H1 (cell line): ENCODE measurements around the gene TACC2. TPM values are rescaled to one million over a fixed set of nuclear protein-coding genes. Genes with fewer than 3 reads are reported as not detected.

Experiments
- CTCF ChIA-PET: fragments of 300-600 bp; sonication (Branson Sonifier 250); formaldehyde crosslinking; loops from one replicate; lab custom pipeline; 2021; ENCODE audit not compliant: partially characterized antibody; lab: Charles Lee
- POLR2A ChIA-PET: fragments of 300-600 bp; sonication (Branson Sonifier 250); formaldehyde crosslinking; loops from one replicate; lab custom pipeline; 2021; ENCODE audit warnings: inconsistent platforms; ENCODE audit not compliant: partially characterized antibody; lab: Charles Lee
- DNase-seq, 2 experiments: peaks; one replicate each; pipeline versions ENCODE4 v3.0.0 to v3.0.0-alpha.2; 2010 to 2022; ENCODE audit warnings: low spot score in 2 of 2, low read depth in 1 of 2, mixed read lengths in 1 of 2
- FAIRE-seq: peaks from 2 replicates; lab custom pipeline; 2011; peaks lifted over from hg19 to GRCh38; lab: Jason Lieb, UNC
- H2AFZ ChIP-seq: 2 replicates; pipeline ENCODE4 v1.8.1; 2012; ENCODE audit warnings: low read length, inconsistent platforms
- H2AK5ac ChIP-seq: 2 replicates; pipeline ENCODE4 v1.6.1; 2013; ENCODE audit warnings: low read depth, low read length
- H2BK120ac ChIP-seq: replicated peaks from 2 replicates; pipeline ENCODE3; 2013; ENCODE audit warnings: low read depth, low read length, inconsistent platforms
- H2BK12ac ChIP-seq: 2 replicates; pipeline ENCODE4 v1.6.1; 2013; ENCODE audit warnings: low read depth, low read length
- H2BK15ac ChIP-seq: 2 replicates; pipeline ENCODE4 v1.6.1; 2013; ENCODE audit warnings: low read length
- H2BK20ac ChIP-seq: 2 replicates; pipeline ENCODE4 v1.6.1; 2013; ENCODE audit warnings: low read length
- H2BK5ac ChIP-seq: 2 replicates; pipeline ENCODE4 v1.6.1; 2013; ENCODE audit warnings: low read depth, low read length
- H3K14ac ChIP-seq: 2 replicates; pipeline ENCODE4 v1.6.1; 2013; ENCODE audit warnings: inconsistent platforms; ENCODE audit not compliant: insufficient read length
- H3K18ac ChIP-seq: 2 replicates; pipeline ENCODE4 v1.6.1; 2013; ENCODE audit warnings: low read length; ENCODE audit errors: extremely low read depth
- H3K23ac ChIP-seq: 2 replicates; pipeline ENCODE4 v1.6.1; 2013; ENCODE audit warnings: inconsistent platforms; ENCODE audit not compliant: insufficient read length
- H3K23me2 ChIP-seq: 2 replicates; pipeline ENCODE4 v1.6.1; 2013; ENCODE audit warnings: low read depth, low read length
- H3K27ac ChIP-seq: 2 replicates; pipeline ENCODE4 v1.6.1; 2011; ENCODE audit warnings: low read depth, low read length, inconsistent platforms
- H3K27me3 ChIP-seq, 4 experiments: replicated peaks in 1 of 4; 1 replicate in 1 of 4; 2 replicates in 3 of 4; pipeline versions ENCODE4 v1.6.1 to v1.8.1; 2011 to 2013; ENCODE audit warnings: low read length in 3 of 4, mild to moderate bottlenecking in 3 of 4, inconsistent platforms in 2 of 4, mixed read lengths in 2 of 4, moderate library complexity in 1 of 4; ENCODE audit not compliant: control insufficient read depth in 3 of 4, insufficient read depth in 3 of 4; ENCODE audit errors: extremely low read depth in 1 of 4
- H3K36me3 ChIP-seq, 4 experiments: 2 replicates each; pipeline versions ENCODE4 v1.6.1 to v1.8.1; 2011 to 2013; ENCODE audit warnings: mild to moderate bottlenecking in 4 of 4, low read length in 3 of 4, moderate library complexity in 2 of 4, control low read depth in 1 of 4, inconsistent platforms in 1 of 4; ENCODE audit not compliant: insufficient read depth in 4 of 4, control insufficient read depth in 2 of 4
- H3K4ac ChIP-seq: replicated peaks from 2 replicates; pipeline ENCODE3; 2013; ENCODE audit warnings: low read length, low read depth, mixed read lengths, inconsistent platforms; ENCODE audit not compliant: insufficient read length
- H3K4me1 ChIP-seq, 4 experiments: replicated peaks in 1 of 4; 1 replicate in 1 of 4; 2 replicates in 3 of 4; pipeline versions ENCODE4 v1.6.1 to v1.8.1; 2011 to 2013; ENCODE audit warnings: low read length in 3 of 4, inconsistent platforms in 2 of 4, mixed read lengths in 1 of 4; ENCODE audit not compliant: insufficient read depth in 4 of 4, control insufficient read depth in 3 of 4
- H3K4me2 ChIP-seq, 2 experiments: 2 replicates each; pipeline versions ENCODE4 v1.6.1 to v1.8.1; 2011 to 2013; ENCODE audit warnings: low read depth in 2 of 2, low read length in 2 of 2, control low read depth in 1 of 2, inconsistent platforms in 1 of 2, mild to moderate bottlenecking in 1 of 2; ENCODE audit not compliant: insufficient read depth in 1 of 2
- H3K4me3 ChIP-seq, 4 experiments: fragments of 200-600, 300-600 bp in 1 of 4; sonication (generic), shearing (Covaris generic), sonication (Bioruptor Twin) in 1 of 4; 2 replicates each; pipeline versions ENCODE4 v1.5.1 to v1.8.1; 2011 to 2016; ENCODE audit warnings: low read length in 4 of 4, low read depth in 3 of 4, control low read depth in 2 of 4, inconsistent platforms in 2 of 4, mild to moderate bottlenecking in 2 of 4, mixed read lengths in 1 of 4, moderate library complexity in 1 of 4; ENCODE audit not compliant: insufficient read depth in 2 of 4; ENCODE audit errors: extremely low read depth in 1 of 4
- H3K56ac ChIP-seq: replicated peaks from 2 replicates; pipeline ENCODE3; 2013; ENCODE audit warnings: low read depth, mild to moderate bottlenecking, mixed read lengths, low read length, inconsistent platforms; ENCODE audit not compliant: insufficient read length
- H3K79me1 ChIP-seq: 2 replicates; pipeline ENCODE4 v1.6.1; 2013; ENCODE audit warnings: low read depth, low read length, control low read depth
- H3K79me2 ChIP-seq, 2 experiments: 2 replicates each; pipeline versions ENCODE4 v1.6.1 to v1.8.1; 2012 to 2013; ENCODE audit warnings: low read length in 2 of 2, mild to moderate bottlenecking in 2 of 2, inconsistent platforms in 1 of 2; ENCODE audit not compliant: insufficient read depth in 2 of 2, control insufficient read depth in 1 of 2
- H3K9ac ChIP-seq, 4 experiments: replicated peaks in 1 of 4; 1 replicate in 1 of 4; 2 replicates in 3 of 4; pipeline versions ENCODE4 v1.6.1 to v1.8.1; 2011 to 2013; ENCODE audit warnings: low read depth in 3 of 4, low read length in 3 of 4, control low read depth in 2 of 4, mild to moderate bottlenecking in 2 of 4, moderate library complexity in 2 of 4, inconsistent platforms in 1 of 4; ENCODE audit errors: extremely low read depth in 1 of 4
- H3K9me3 ChIP-seq, 2 experiments: 2 replicates each; pipeline versions ENCODE4 v1.6.1 to v1.8.1; 2012 to 2013; ENCODE audit warnings: mild to moderate bottlenecking in 2 of 2, moderate library complexity in 2 of 2, control low read depth in 1 of 2, inconsistent platforms in 1 of 2, low read depth in 1 of 2, low read length in 1 of 2, mixed read lengths in 1 of 2; ENCODE audit not compliant: insufficient read depth in 2 of 2
- H4K20me1 ChIP-seq, 2 experiments: replicated peaks in 1 of 2; 2 replicates each; pipeline versions ENCODE3 to v1.8.1; 2011 to 2013; ENCODE audit warnings: inconsistent platforms in 2 of 2, low read length in 2 of 2, mild to moderate bottlenecking in 1 of 2; ENCODE audit not compliant: insufficient read depth in 2 of 2, control insufficient read depth in 1 of 2
- H4K5ac ChIP-seq: 2 replicates; pipeline ENCODE4 v1.6.1; 2013; ENCODE audit warnings: low read length, low read depth, mixed read lengths, inconsistent platforms; ENCODE audit not compliant: insufficient read length
- H4K8ac ChIP-seq: 2 replicates; pipeline ENCODE4 v1.8.0; 2013; ENCODE audit warnings: mild to moderate bottlenecking, moderate library complexity, low read length, inconsistent platforms; ENCODE audit not compliant: insufficient read depth; ENCODE audit errors: extremely low read depth
- H4K91ac ChIP-seq: replicated peaks from 2 replicates; pipeline ENCODE3; 2013; ENCODE audit warnings: low read length, mixed read lengths, inconsistent platforms; ENCODE audit not compliant: insufficient read length
- ASH2L ChIP-seq: fragments of 200-600, 300-600 bp; sonication (generic); IDR thresholded peaks from one replicate; pipeline ENCODE4 v1.7.1; 2017; ENCODE audit warnings: low read length
- ATF2 ChIP-seq: IDR thresholded peaks from 2 replicates; pipeline ENCODE4 v1.6.1; 2012; ENCODE audit warnings: low read length, inconsistent platforms
- ATF3 ChIP-seq: IDR thresholded peaks from 2 replicates; pipeline ENCODE4 v1.6.1; 2011; ENCODE audit warnings: low read depth, mild to moderate bottlenecking, low read length; ENCODE audit not compliant: insufficient read depth
- BCL11A ChIP-seq, 2 experiments: IDR thresholded peaks; one replicate each; pipeline ENCODE4 v1.6.1; 2011; ENCODE audit warnings: low read depth in 2 of 2, low read length in 2 of 2, mild to moderate bottlenecking in 2 of 2
- CEBPB ChIP-seq: IDR thresholded peaks from 2 replicates; pipeline ENCODE4 v1.6.1; 2012; ENCODE audit warnings: low read depth, low read length
- CREB1 ChIP-seq: IDR thresholded peaks from 2 replicates; pipeline ENCODE4 v1.6.1; 2012; ENCODE audit warnings: inconsistent platforms
- EGR1 ChIP-seq: IDR thresholded peaks from 2 replicates; pipeline ENCODE4 v1.6.1; 2011; ENCODE audit warnings: low read depth, low read length, borderline replicate concordance
- GABPA ChIP-seq: IDR thresholded peaks from 2 replicates; pipeline ENCODE4 v1.6.1; 2011; ENCODE audit warnings: mild to moderate bottlenecking, low read length, moderate library complexity, borderline replicate concordance; ENCODE audit not compliant: insufficient read depth
- POLR2AphosphoS5 ChIP-seq: IDR thresholded peaks from 2 replicates; pipeline ENCODE4 v1.6.1; 2011; ENCODE audit warnings: low read depth, low read length
- RFX5 ChIP-seq: IDR thresholded peaks from 2 replicates; pipeline ENCODE4 v1.6.1; 2011; ENCODE audit warnings: low read depth, low read length, improper control_type of control experiment, borderline replicate concordance
- RXRA ChIP-seq: IDR thresholded peaks from 2 replicates; pipeline ENCODE4 v1.6.1; 2011; ENCODE audit warnings: low read depth, mild to moderate bottlenecking, low read length, moderate library complexity; ENCODE audit not compliant: insufficient read depth
- SP1 ChIP-seq: IDR thresholded peaks from 2 replicates; pipeline ENCODE4 v1.6.1; 2011; ENCODE audit warnings: low read depth, low read length
- TAF7 ChIP-seq: optimal IDR thresholded peaks from 2 replicates; pipeline ENCODE3; 2011; ENCODE audit warnings: low read depth, mild to moderate bottlenecking, inconsistent platforms, low read length, moderate library complexity, borderline replicate concordance
- WGBS, 2 experiments: shearing (Covaris generic) in 1 of 2; methylation state at CpG; one replicate each; pipeline versions ENCODE4 v1.1.6 to v1.1.7; 2013 to 2015; ENCODE audit warnings: low lambda C conversion rate in 2 of 2, mixed read lengths in 2 of 2, inconsistent platforms in 1 of 2, low coverage in 1 of 2, missing lambda C conversion rate in 1 of 2; ENCODE audit not compliant: insufficient replicate concordance in 2 of 2, insufficient coverage in 1 of 2, insufficient read length in 1 of 2; ENCODE audit errors: extremely low coverage in 1 of 2, missing lambda C conversion rate in 1 of 2; 5-methylcytosine and 5-hydroxymethylcytosine counted together
- polyA plus RNA-seq, 7 experiments: library from polyadenylated mRNA; depleted of rRNA in 3 of 7; stranded (reverse) in 5 of 7; unstranded in 2 of 7; fragments of >200 nt in 5 of 7; fragments of 200-250 nt in 2 of 7; gene quantifications; 1 replicate in 5 of 7; 2 replicates in 1 of 7; 4 replicates in 1 of 7; pipeline versions ENCODE4 v1.2.1 to v1.2.3, GENCODE V29; 2011 to 2013; ENCODE audit warnings: missing spikeins in 2 of 7, mixed read lengths in 2 of 7
- total RNA-seq: library from RNA; stranded (reverse); fragmentation: NEBNext Ultra II Directional; extraction: Animal tissue kit (Norgen Biotek cat#: 25700); gene quantifications from 2 replicates; pipeline ENCODE4 v1.2.1, GENCODE V29; 2021

Gene TACC2
- total and polyA plus RNA-seq, 2 of the 8 experiments (the other 6 are each of a cell fraction or from before 2014, with no cell fraction given) = 21.2 to 46.6 TPM

GRCh38 chr10:122254831-122255230, 265.9 kb downstream of the TACC2 start:
- Histone ChIP-seq H2BK15ac (no peak overlapping the region), H3K18ac (no peak overlapping the region), H2BK20ac (no peak overlapping the region), H3K27me3 (no peaks in the 10 kb centered on the region), H3K79me1 (no peaks in the 10 kb centered on the region), H2AK5ac (no peak overlapping the region), H3K4me3 (no peak overlapping the region), H3K23ac (no peak overlapping the region), H3K9me3 (no peaks in the 10 kb centered on the region), H3K56ac (no peak overlapping the region), H3K4me2 (no peak overlapping the region), H2BK12ac (no peak overlapping the region), H2AFZ (no peak overlapping the region), H4K8ac (no peak overlapping the region), H4K20me1 (peaks cover 0 to 1% of the 10 kb centered on the region in 2 experiments), H3K23me2 (no peaks in the 10 kb centered on the region), H4K5ac (no peak overlapping the region), H3K4me1 (peaks cover 0 to 10% (median 6%) of the 10 kb centered on the region in 4 experiments; a peak in 5 of 7 replicates), H2BK5ac (no peak overlapping the region), H3K79me2 (no peaks in the 10 kb centered on the region), H3K27ac (no peak overlapping the region), H3K4ac (no peak overlapping the region), H3K14ac (no peak overlapping the region), H4K91ac (no peak overlapping the region), H2BK120ac (no peak overlapping the region), H3K36me3 (peaks cover 3 to 31% (median 12%) of the 10 kb centered on the region in 4 experiments), H3K9ac (no peak overlapping the region; a peak in 1 of 7 replicates)
- DNase-seq (no peak), FAIRE-seq (no peak)
- CTCF ChIA-PET = interaction anchor here (0.6 to 2.9 kb wide), 4 partner anchors 9 to 25 kb away, joined by 3 to 15 read pairs (median 7); no protein-coding TSS in a partner anchor
- POLR2A ChIA-PET = no interaction called here
- 92% methylated on average over 5 of the region's 5 CpGs; no CpG with 5 or more reads in 1 of the 2 experiments for WGBS, 2 experiments
- TF ChIP-seq BCL11A (IDR thresholded peaks at IDR 0.05; ENCODE audit: low read depth in 2 of 2, low read length in 2 of 2) (no peak), SP1 (no peak), ASH2L (no peak), EGR1 (no peak), RXRA (no peak), CEBPB (no peak), ATF3 (no peak), GABPA (no peak), TAF7 (no peak), POLR2AphosphoS5 (no peak), CREB1 (no peak), RFX5 (no peak), ATF2 (no peak)
